GM19468 (cell line): ENCODE results near the gene SCYL3.
"Not testable (repeated sequence)": the region's sequence is repeated elsewhere in the genome, so short reads cannot be mapped to it uniquely, and the experiment has no call there.

Source experiments
- ATAC-seq: cut with Tn5 transposase; IDR thresholded peaks from one replicate; pipeline ENCODE4 v1.9.1; 2021; ENCODE audit warnings: mild to moderate bottlenecking, moderate library complexity, moderate number of reproducible peaks; ENCODE audit not compliant: unreplicated experiment; ENCODE audit errors: extremely low read depth

Gene SCYL3

GRCh38 chr1:169893645-169894423 lies at the start of gene SCYL3:
SCYL3 (minus strand) TSS chr1:169893896; CDS start chr1:169888840, 5,056 bp downstream.
- ATAC-seq: peak; percentile 72

- no peak for ATAC-seq
Observed at GRCh38 chr1:169941982-169942830, 48.5 kb upstream of the SCYL3 start.

- ATAC-seq: no peak
Observed at GRCh38 chr1:169933984-169934725, 40.5 kb upstream of the SCYL3 start.

GRCh38 chr1:169931795-169932231 lies 38.1 kb upstream of the SCYL3 start:
- ATAC-seq: no peak

GRCh38 chr1:169929210-169929526 lies 35.5 kb upstream of the SCYL3 start:
- ATAC-seq: no peak

GRCh38 chr1:169928438-169929209 lies 34.9 kb upstream of the SCYL3 start:
- peak; percentile 64 for ATAC-seq

- ATAC-seq: peak; percentile 20
Observed at GRCh38 chr1:169925505-169926482, 32.1 kb upstream of the SCYL3 start.

- no peak for ATAC-seq
Observed at GRCh38 chr1:169924829-169925228, 31.1 kb upstream of the SCYL3 start.

GRCh38 chr1:169924063-169924462 lies 30.4 kb upstream of the SCYL3 start:
- no peak for ATAC-seq

- ATAC-seq: no peak
Observed at GRCh38 chr1:169921080-169921479, 27.4 kb upstream of the SCYL3 start.

- no peak for ATAC-seq
Observed at GRCh38 chr1:169918927-169919326, 25.2 kb upstream of the SCYL3 start.

- not testable (repeated sequence) for ATAC-seq
Observed at GRCh38 chr1:169918220-169918619, 24.5 kb upstream of the SCYL3 start.

GRCh38 chr1:169915150-169915549 lies 21.5 kb upstream of the SCYL3 start:
- ATAC-seq: no peak

GRCh38 chr1:169914531-169914930 lies 20.8 kb upstream of the SCYL3 start:
- no peak for ATAC-seq

GRCh38 chr1:169909499-169909898 lies 15.8 kb upstream of the SCYL3 start:
- ATAC-seq: no peak

GRCh38 chr1:169906938-169907337 lies 13.2 kb upstream of the SCYL3 start:
- ATAC-seq: no peak

- ATAC-seq: no peak
Observed at GRCh38 chr1:169904834-169905233, 11.1 kb upstream of the SCYL3 start.

GRCh38 chr1:169902751-169903150 lies 9.1 kb upstream of the SCYL3 start:
- ATAC-seq: no peak

- ATAC-seq: no peak
Observed at GRCh38 chr1:169901115-169901514, 7.4 kb upstream of the SCYL3 start.
